Gastrocnemius medialis (tissue), 4 donors: ENCODE results near the gene OSCP1. TPM values are rescaled to one million over a fixed set of nuclear protein-coding genes. Genes with fewer than 3 reads are reported as not detected.
A peak's percentile ranks its signal among the peaks of the same experiment; 100 is the strongest.

Experiments used
- ATAC-seq, 2 donors: fragments of 150-250 bp; one replicate each; pipeline ENCODE4 v1.9.1; 2016
- DNase-seq, 2 donors: peaks; one replicate each; pipeline ENCODE4 v3.0.0-alpha.2; 2019
- H3K27ac ChIP-seq, 4 donors: fragments of 200-600 bp; sonication (generic); 1 replicate in 1 of 4; 2 replicates in 3 of 4; pipeline ENCODE4 v1.5.1; 2016 to 2018; ENCODE audit warnings: mild to moderate bottlenecking in 2 of 4, moderate library complexity in 1 of 4
- H3K27me3 ChIP-seq, 3 donors: fragments of 200-600 bp; sonication (generic) in 2 of 3; 1 replicate in 1 of 3; 2 replicates in 2 of 3; pipeline versions ENCODE4 v1.5.1 to v1.6.0; 2016 to 2019; ENCODE audit warnings: mild to moderate bottlenecking in 1 of 3, moderate library complexity in 1 of 3
- H3K36me3 ChIP-seq, 2 donors: fragments of 200-600 bp; sonication (generic) in 1 of 2; one replicate each; pipeline ENCODE4 v1.5.1; 2017 to 2018
- H3K4me1 ChIP-seq, 2 donors: fragments of 200-600 bp; sonication (generic) in 1 of 2; one replicate each; pipeline ENCODE4 v1.5.1; 2016 to 2017; ENCODE audit warnings: mild to moderate bottlenecking in 2 of 2
- H3K4me3 ChIP-seq, 4 donors: fragments of 200-600 bp; sonication (generic) in 3 of 4; 1 replicate in 1 of 4; 2 replicates in 3 of 4; pipeline ENCODE4 v1.5.1; 2016 to 2019; ENCODE audit warnings: mild to moderate bottlenecking in 2 of 4
- H3K9me3 ChIP-seq, 3 donors: fragments of 200-600 bp; sonication (generic) in 2 of 3; 1 replicate in 1 of 3; 2 replicates in 2 of 3; pipeline ENCODE4 v1.5.1; 2016 to 2019
- CTCF ChIP-seq, 5 experiments: fragments of 450-650 bp in 3 of 5; fragments of 200-600 bp in 2 of 5; sonication (generic) in 2 of 5; IDR thresholded peaks in 4 of 5; conservative IDR thresholded peaks in 1 of 5; 1 replicate in 4 of 5; 2 replicates in 1 of 5; pipeline ENCODE4 v1.5.1; 2016 to 2019; ENCODE audit warnings: antibody characterized with exemption in 5 of 5, mild to moderate bottlenecking in 3 of 5, moderate library complexity in 3 of 5
- POLR2A ChIP-seq, 2 donors: fragments of 450-650 bp; IDR thresholded peaks; one replicate each; pipeline ENCODE4 v1.6.1; 2017; ENCODE audit warnings: antibody characterized with exemption in 2 of 2, mild to moderate bottlenecking in 2 of 2, moderate library complexity in 2 of 2
- in situ Hi-C, 4 donors: fragments of 200-750 bp; cut with MboI; loops; one replicate each; pipeline versions ENCODE4 v1.15.0 to v1.8.0; 2017; ENCODE audit warnings: low sequenced_read_pairs in 4 of 4
- intact Hi-C: fragments of 100-400 bp; cut with DNase I; formaldehyde crosslinking; loops from one replicate; pipeline ENCODE4 v1.15.1; 2023; ENCODE audit warnings: low total_unique reads
- total RNA-seq, 4 donors: library from RNA; depleted of rRNA; stranded (reverse); fragments of >200 nt; gene quantifications; one replicate each; pipeline versions ENCODE4 v1.1.0 to v1.2.3, GENCODE V29; 2016

OSCP1 gene
- total RNA-seq, 4 donors from 2014 or later, result 3.3 to 6.7 (median 4.7) TPM

GRCh38 chr1:36384542-36385409 lies 65.5 kb downstream of the OSCP1 start:
- intact Hi-C loops, result loop anchor here (5.0 kb wide), 1 partner anchor 1088 kb away; the partner anchor contains the start of gene ZC3H12A
- DNase-seq, result peak; percentile 63 to 79

GRCh38 chr1:36383240-36383639 lies 67.0 kb downstream of the OSCP1 start:
- peaks cover 68 to 70% of the 10 kb centered on the region in 2 donors for H3K4me1 ChIP-seq
- peak overlapping the region; percentile 95 to 100 (median 97) for H3K27ac ChIP-seq
- no peaks in the 10 kb centered on the region for H3K27me3 ChIP-seq
- peak overlapping the region in 2 of 4 donors; percentile 22 to 92 for H3K4me3 ChIP-seq
- H3K9me3 ChIP-seq, result no peaks in the 10 kb centered on the region
- no peak for TF ChIP-seq CTCF (IDR thresholded peaks at IDR 0.05 in 4 of 5, conservative IDR thresholded peaks at IDR 0.05 in 1 of 5)
- TF ChIP-seq POLR2A (IDR thresholded peaks at IDR 0.05), result no peak
- DNase-seq (peak; percentile 41 to 85), ATAC-seq (peak in 1 of 2 donors; percentile 2)
- intact Hi-C loops, result no loop called here
- in situ Hi-C loops, result no loop called here
- no peaks in the 10 kb centered on the region for H3K36me3 ChIP-seq

More at GRCh38 chr1:36384542-36385409, 65.5 kb downstream of the OSCP1 start:
- Histone ChIP-seq H3K27me3 (no peaks in the 10 kb centered on the region), H3K4me3 (peak overlapping the region; percentile 90 to 99 (median 94)), H3K4me1 (peaks cover 76 to 84% of the 10 kb centered on the region in 2 donors), H3K36me3 (no peaks in the 10 kb centered on the region), H3K9me3 (no peaks in the 10 kb centered on the region), H3K27ac (peak overlapping the region; percentile 95 to 100 (median 97))
- ATAC-seq, result peak; percentile 1
- no peak for TF ChIP-seq CTCF (IDR thresholded peaks at IDR 0.05 in 4 of 5, conservative IDR thresholded peaks at IDR 0.05 in 1 of 5)
- TF ChIP-seq POLR2A (IDR thresholded peaks at IDR 0.05), result no peak
- in situ Hi-C loops, result no loop called here

GRCh38 chr1:36382669-36383068 lies 67.6 kb downstream of the OSCP1 start:
- in situ Hi-C loops, result no loop called here
- H3K4me1 ChIP-seq, result peaks cover 64 to 67% of the 10 kb centered on the region in 2 donors

GRCh38 chr1:36382231-36382630 lies 68.0 kb downstream of the OSCP1 start:
- H3K27me3 ChIP-seq, result no peaks in the 10 kb centered on the region
- H3K9me3 ChIP-seq, result no peaks in the 10 kb centered on the region
- H3K27ac ChIP-seq, result peak overlapping the region; percentile 95 to 100 (median 97)
- intact Hi-C loops, result no loop called here
- in situ Hi-C loops, result no loop called here
- no peak overlapping the region for H3K4me3 ChIP-seq
- no peak for DNase-seq
- no peaks in the 10 kb centered on the region for H3K36me3 ChIP-seq
- H3K4me1 ChIP-seq, result peaks cover 60 to 67% of the 10 kb centered on the region in 2 donors
- no peak for ATAC-seq
- TF ChIP-seq POLR2A (IDR thresholded peaks at IDR 0.05), result no peak
- no peak for TF ChIP-seq CTCF (IDR thresholded peaks at IDR 0.05 in 4 of 5, conservative IDR thresholded peaks at IDR 0.05 in 1 of 5)

More at GRCh38 chr1:36382669-36383068, 67.6 kb downstream of the OSCP1 start:
- DNase-seq, result no peak
- Histone ChIP-seq H3K27ac (peak overlapping the region; percentile 95 to 100 (median 97)), H3K36me3 (no peaks in the 10 kb centered on the region), H3K27me3 (no peaks in the 10 kb centered on the region), H3K9me3 (no peaks in the 10 kb centered on the region), H3K4me3 (no peak overlapping the region)
- intact Hi-C loops, result no loop called here
- TF ChIP-seq POLR2A (IDR thresholded peaks at IDR 0.05) (no peak), CTCF (IDR thresholded peaks at IDR 0.05 in 4 of 5, conservative IDR thresholded peaks at IDR 0.05 in 1 of 5) (no peak)
- no peak for ATAC-seq
